BLaER1 treated with 17β-estradiol and CSF1 and Interleukin-3, amounts not matched to agents 10 nM and 100 nM (cell line): ENCODE measurements around the gene MTM1.

ENCODE experiments used
- H3K27ac ChIP-seq, 11 experiments: shearing (Covaris generic); formaldehyde crosslinking; 2 replicates each; pipeline ENCODE4 v1.8.1; 2022
- H3K27me3 ChIP-seq, 11 experiments: shearing (Covaris generic); formaldehyde crosslinking; 2 replicates each; pipeline ENCODE4 v1.8.1; 2022
- H3K36me3 ChIP-seq, 11 experiments: shearing (Covaris generic); formaldehyde crosslinking; 2 replicates each; pipeline ENCODE4 v1.8.1; 2022
- H3K4me1 ChIP-seq, 10 experiments: shearing (Covaris generic); formaldehyde crosslinking; 2 replicates each; pipeline ENCODE4 v1.8.1; 2022
- H3K4me2 ChIP-seq, 11 experiments: shearing (Covaris generic); formaldehyde crosslinking; 2 replicates each; pipeline ENCODE4 v1.8.1; 2022
- H3K4me3 ChIP-seq, 10 experiments: shearing (Covaris generic); formaldehyde crosslinking; 2 replicates each; pipeline ENCODE4 v1.8.1; 2022
- H3K9ac ChIP-seq, 11 experiments: shearing (Covaris generic); formaldehyde crosslinking; 2 replicates each; pipeline ENCODE4 v1.8.1; 2022
- H3K9me3 ChIP-seq, 11 experiments: shearing (Covaris generic); formaldehyde crosslinking; replicated peaks in 1 of 11; 2 replicates each; pipeline ENCODE4 v1.8.1; 2022
- H4K20me1 ChIP-seq, 11 experiments: shearing (Covaris generic); formaldehyde crosslinking; 2 replicates each; pipeline ENCODE4 v1.8.1; 2022
- Cebpa-rat ChIP-seq, 11 experiments: shearing (Covaris generic); IDR thresholded peaks; 2 replicates each; pipeline ENCODE4 v1.8.1; 2022

Gene MTM1

DNA sequence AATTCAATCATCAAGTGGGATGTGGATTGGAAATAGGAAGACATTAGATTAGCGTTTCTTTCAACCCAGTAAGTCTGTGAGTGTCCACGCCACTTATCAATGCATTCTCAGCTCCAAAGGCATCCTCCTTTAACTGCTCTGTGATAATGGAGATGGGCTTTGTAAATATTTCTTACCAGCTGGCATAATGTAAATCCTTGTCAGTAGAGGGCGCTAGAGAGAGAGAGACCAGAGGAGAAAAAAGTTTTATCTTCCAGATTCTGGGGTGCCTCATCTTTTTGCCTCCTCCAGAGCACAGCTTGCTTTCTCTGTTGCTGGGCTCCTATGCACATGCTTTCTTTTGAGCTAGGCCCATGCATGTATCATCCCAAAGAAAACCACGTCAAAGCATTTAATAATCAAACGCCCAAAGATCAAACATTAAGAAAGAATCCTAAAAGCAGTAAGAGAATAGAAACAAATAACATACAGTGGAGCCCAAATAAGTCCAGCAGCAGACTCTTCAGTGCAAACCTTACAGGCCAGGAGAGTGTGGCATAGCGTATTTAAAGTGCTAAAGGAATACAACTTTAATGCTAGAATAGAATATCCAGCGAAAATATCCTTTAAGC lies 115.2 kb downstream of the MTM1 start:
- H3K36me3 ChIP-seq, result no peaks in the 10 kb centered on the region
- no peak overlapping the region for H3K27ac ChIP-seq
- no peak overlapping the region for H3K9ac ChIP-seq
- no peaks in the 10 kb centered on the region for H4K20me1 ChIP-seq
- no peak for TF ChIP-seq Cebpa-rat (IDR thresholded peaks at IDR 0.05)
- peaks cover 0 to 2% (median 0%) of the 10 kb centered on the region in 10 experiments; a peak in 1 of 20 replicates for H3K4me1 ChIP-seq
- H3K27me3 ChIP-seq, result no peaks in the 10 kb centered on the region
- H3K4me2 ChIP-seq, result no peak overlapping the region
- H3K4me3 ChIP-seq, result no peak overlapping the region
- H3K9me3 ChIP-seq, result no peaks in the 10 kb centered on the region

DNA sequence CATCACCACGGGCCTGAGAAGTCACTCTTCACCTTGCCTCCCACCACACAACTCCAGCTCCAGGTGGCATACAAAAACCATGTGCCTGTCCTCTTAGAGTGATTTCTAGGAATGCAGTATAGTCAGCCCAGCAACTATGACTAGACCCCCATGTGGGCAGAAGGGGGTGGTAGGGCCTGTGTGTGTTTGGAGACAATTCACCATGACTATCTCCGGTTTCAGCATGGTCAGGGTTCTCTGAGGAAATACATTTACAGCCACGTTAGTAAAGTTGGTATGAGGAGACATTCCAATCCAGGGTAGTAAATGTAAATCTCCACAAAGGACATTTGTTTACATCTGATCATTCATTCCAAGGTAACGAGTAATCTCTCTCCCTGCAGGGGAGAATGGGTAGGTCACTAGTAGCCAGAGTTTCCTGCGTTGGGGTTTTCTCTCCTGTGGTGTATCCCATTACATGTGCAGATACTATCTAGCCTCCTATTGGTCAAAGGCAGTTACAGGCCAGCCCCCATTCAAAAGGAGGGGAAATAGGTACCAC lies 120.6 kb downstream of the MTM1 start:
- H3K4me2 ChIP-seq, result 0 out of 22 replicates have a peak overlapping the region, but pooled peaks of 1 of the 11 experiments have one; percentile 5

DNA sequence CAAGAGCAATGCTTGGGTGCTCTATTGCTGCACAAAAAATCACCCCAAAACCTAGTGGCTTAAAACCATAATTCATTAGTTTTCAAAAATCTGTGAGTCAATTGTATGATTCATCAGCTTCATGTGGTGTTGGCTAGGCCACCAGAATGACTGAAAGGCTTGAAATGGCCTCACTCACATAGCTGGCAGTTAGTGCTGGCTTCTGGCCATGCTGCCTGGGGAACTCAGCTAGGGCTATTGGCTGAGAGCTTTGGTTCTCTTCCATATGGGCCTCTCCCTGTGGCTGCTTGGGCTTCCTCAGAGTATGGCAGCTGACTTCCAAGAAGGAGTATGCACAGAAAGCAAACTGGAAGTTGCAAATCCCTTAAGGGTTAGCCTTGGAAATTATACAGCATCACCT lies 121.7 kb downstream of the MTM1 start:
- Histone ChIP-seq H3K4me3 (no peak overlapping the region), H3K4me2 (no peak overlapping the region), H4K20me1 (no peaks in the 10 kb centered on the region), H3K9me3 (peaks cover 0 to 13% (median 4%) of the 10 kb centered on the region in 11 experiments; a peak in 7 of 22 replicates), H3K9ac (no peak overlapping the region), H3K27me3 (no peaks in the 10 kb centered on the region), H3K36me3 (no peaks in the 10 kb centered on the region), H3K27ac (no peak overlapping the region), H3K4me1 (peaks cover 12 to 34% (median 23%) of the 10 kb centered on the region in 10 experiments)
- no peak for TF ChIP-seq Cebpa-rat (IDR thresholded peaks at IDR 0.05)

More for the DNA sequence above, 120.6 kb downstream of the MTM1 start:
- Histone ChIP-seq H3K9me3 (peaks cover 0 to 13% (median 4%) of the 10 kb centered on the region in 11 experiments; a peak in 7 of 22 replicates), H4K20me1 (no peaks in the 10 kb centered on the region), H3K9ac (no peak overlapping the region), H3K4me1 (peaks cover 4 to 22% (median 12%) of the 10 kb centered on the region in 10 experiments; a peak in 18 of 20 replicates), H3K27me3 (no peaks in the 10 kb centered on the region), H3K4me3 (no peak overlapping the region), H3K36me3 (no peaks in the 10 kb centered on the region), H3K27ac (no peak overlapping the region)
- TF ChIP-seq Cebpa-rat (IDR thresholded peaks at IDR 0.05), result no peak

DNA sequence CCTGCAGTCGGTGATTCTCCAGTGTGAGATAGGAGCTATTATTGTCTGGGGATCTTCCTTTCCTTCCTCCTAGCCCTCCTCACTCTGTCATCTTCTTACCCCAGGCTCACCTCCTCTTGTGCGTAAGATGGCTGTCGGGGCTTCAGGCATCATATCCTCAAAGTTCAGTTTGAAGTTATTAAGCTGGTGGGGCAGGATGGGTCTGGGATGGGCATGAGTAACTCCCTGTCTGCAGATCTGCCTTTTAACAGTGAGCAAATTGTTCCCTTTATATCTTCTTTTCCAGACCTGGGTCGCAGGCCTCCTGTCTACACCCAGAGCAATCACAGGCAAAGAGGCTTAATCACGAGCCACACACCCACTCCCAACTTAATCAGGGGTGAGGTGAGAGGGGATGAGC lies 123.9 kb downstream of the MTM1 start:
- peak overlapping the region in 9 of 10 experiments; percentile 54 to 74 (median 61); a peak in 16 of 20 replicates for H3K4me3 ChIP-seq
- H3K9ac ChIP-seq, result peak overlapping the region in 9 of 11 experiments; percentile 17 to 87 (median 81); a peak in 14 of 22 replicates
- TF ChIP-seq Cebpa-rat (IDR thresholded peaks at IDR 0.05), result no peak
- peaks cover 32 to 52% (median 42%) of the 10 kb centered on the region in 10 experiments for H3K4me1 ChIP-seq
- H3K4me2 ChIP-seq, result peak overlapping the region; percentile 52 to 72 (median 66)
- peak overlapping the region in 5 of 11 experiments; percentile 40 to 88 (median 84); a peak in 8 of 22 replicates for H3K27ac ChIP-seq
- H3K27me3 ChIP-seq, result no peaks in the 10 kb centered on the region
- H3K36me3 ChIP-seq, result no peaks in the 10 kb centered on the region
- H4K20me1 ChIP-seq, result peaks cover 0 to 10% (median 0%) of the 10 kb centered on the region in 11 experiments; a peak in 1 of 22 replicates
- H3K9me3 ChIP-seq, result peaks cover 0 to 13% (median 4%) of the 10 kb centered on the region in 11 experiments; a peak in 7 of 22 replicates

DNA sequence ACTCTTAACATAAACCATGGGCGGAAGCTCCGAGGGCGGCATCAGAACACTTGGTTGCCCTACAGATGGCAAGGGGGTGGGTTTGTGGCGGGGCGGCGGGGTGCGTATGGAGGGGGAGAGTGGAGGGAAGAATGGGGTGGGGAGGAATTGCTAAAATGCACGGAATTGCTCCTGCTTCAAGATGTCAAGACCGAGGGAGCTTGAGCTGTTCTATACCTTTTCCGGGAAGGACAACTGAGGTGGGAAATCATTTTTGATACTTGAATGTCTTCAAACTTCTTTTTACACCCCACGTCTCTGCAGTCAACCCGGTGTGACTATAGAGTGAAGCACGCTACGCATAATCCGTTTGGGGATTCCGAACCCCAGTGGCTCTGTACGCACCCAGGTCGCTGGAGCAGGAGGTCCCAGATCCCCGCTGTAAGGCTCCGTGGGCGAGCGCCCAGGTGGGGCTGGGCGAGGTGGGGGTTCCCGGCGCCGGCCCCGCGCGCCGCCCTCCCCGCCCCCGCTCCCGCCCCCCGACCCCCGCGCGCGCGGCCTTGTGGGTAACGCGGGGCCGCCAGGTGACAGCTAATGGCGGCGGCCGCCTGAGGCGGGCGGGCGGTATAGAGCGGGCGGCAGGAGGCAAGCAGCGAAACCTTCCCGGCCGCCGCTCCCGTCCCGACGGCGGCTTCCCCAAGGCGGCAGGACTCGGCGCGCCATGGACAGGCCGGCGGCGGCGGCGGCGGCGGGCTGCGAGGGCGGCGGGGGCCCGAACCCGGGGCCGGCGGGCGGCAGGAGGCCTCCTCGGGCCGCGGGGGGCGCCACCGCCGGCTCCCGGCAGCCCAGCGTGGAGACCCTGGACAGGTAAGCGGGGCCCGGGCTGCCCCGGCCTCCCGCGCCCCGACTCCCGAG lies 124.7 kb downstream of the MTM1 start, which contains the start of gene MTMR1:
Gene MTMR1 (plus strand): TSS at position 566 of the 894 bp plus-strand sequence. CDS start 135 bp downstream, at position 701.
- Histone ChIP-seq H3K4me2 (peak within 1 kb of the TSS; percentile 68 to 81 (median 72)), H3K27ac (peak within 1 kb of the TSS; percentile 75 to 88 (median 84)), H3K36me3 (no peaks in the 10 kb centered on the region), H3K9ac (peak within 1 kb of the TSS; percentile 74 to 87 (median 81)), H4K20me1 (peaks cover 0 to 10% (median 0%) of the 10 kb centered on the region in 11 experiments; a peak in 1 of 22 replicates), H3K27me3 (no peaks in the 10 kb centered on the region), H3K4me3 (peak within 1 kb of the TSS; percentile 53 to 74 (median 61)), H3K9me3 (peaks cover 0 to 13% (median 4%) of the 10 kb centered on the region in 11 experiments; a peak in 7 of 22 replicates), H3K4me1 (peaks cover 32 to 52% (median 42%) of the 10 kb centered on the region in 10 experiments)
- TF ChIP-seq Cebpa-rat (IDR thresholded peaks at IDR 0.05), result no peak

DNA sequence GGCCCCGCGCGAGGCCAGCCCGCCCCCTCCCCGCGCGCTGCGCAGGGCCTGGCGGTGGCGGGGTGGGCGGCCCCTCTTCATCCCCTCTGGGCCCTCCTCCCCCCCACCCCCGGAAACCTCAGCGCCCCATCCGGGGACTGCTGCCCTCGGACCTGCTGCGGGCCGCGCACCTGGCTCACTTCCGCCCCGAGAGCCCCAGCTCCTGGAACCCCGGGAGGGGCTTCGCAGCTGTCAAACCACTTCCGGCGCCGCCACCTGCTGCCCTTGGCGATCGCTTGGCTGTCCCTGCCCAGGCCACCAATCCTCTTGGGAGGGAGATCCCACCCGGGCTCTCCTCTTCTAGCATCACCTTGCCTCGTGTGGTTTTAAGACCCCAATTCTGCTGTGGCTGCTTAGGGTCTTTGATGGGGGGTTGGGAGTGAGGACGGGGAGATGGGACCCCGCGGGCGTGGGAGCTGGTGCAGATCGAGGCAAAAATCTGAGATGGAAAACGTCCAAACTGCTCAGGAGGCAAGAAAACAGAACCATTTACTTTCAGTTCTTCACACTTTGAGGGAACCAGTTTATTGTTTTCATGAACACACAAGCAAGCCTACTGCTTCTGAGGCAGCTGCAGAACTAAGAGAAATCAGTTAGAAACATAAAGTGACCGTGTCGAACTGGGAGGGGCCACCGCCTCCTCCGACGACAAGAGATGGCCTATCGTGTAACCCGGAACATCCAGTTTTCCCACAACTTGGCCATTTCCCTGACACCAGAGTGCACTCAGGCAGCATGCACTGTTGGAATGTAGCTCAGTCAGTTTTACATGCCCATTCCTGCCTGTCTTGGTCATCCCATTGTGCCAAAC lies 125.5 kb downstream of the MTM1 start:
- Histone ChIP-seq H3K27ac (peak overlapping the region; percentile 75 to 88 (median 84)), H3K27me3 (no peaks in the 10 kb centered on the region), H3K9ac (peak overlapping the region; percentile 74 to 87 (median 81)), H3K9me3 (peaks cover 0 to 13% (median 4%) of the 10 kb centered on the region in 11 experiments; a peak in 7 of 22 replicates), H4K20me1 (peaks cover 0 to 10% (median 0%) of the 10 kb centered on the region in 11 experiments; a peak in 2 of 22 replicates), H3K36me3 (no peaks in the 10 kb centered on the region), H3K4me1 (peaks cover 32 to 47% (median 40%) of the 10 kb centered on the region in 10 experiments), H3K4me2 (peak overlapping the region; percentile 68 to 81 (median 70)), H3K4me3 (peak overlapping the region; percentile 53 to 74 (median 61))
- TF ChIP-seq Cebpa-rat (IDR thresholded peaks at IDR 0.05), result no peak

DNA sequence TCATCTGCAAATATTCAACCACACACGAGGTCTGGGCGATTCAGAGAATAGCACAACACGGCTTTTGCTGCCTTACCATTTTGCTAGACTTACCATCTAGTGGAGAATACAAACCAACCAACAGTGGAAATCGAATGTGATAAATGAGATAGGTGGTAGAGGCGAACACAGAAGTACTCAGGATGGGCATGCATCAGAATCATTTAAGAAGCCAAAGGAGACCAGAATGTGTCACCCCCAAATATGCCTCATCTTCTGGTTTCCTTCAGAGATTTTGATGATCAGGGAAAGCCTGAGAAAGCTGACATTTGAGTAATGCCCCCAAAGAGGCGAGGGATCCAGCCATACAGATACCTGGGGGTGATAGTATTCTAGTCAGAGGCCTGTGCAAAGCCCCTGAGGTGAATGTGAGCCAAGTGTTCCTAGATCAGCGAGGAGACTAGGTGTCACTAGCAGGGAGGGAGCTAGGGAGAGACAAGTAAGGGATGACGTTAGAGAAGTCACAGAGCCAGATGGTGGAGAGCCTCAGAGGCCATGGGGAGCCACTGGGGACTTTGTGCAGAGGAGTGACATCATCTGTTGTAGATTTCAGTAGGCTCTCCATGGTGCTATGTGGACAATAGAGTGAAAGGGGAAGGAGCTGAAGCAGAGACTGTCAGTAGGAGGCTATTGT lies 126.5 kb downstream of the MTM1 start:
- H3K36me3 ChIP-seq, result no peaks in the 10 kb centered on the region
- H3K4me2 ChIP-seq, result peak overlapping the region; percentile 68 to 81 (median 70); a peak in 21 of 22 replicates
- H3K9ac ChIP-seq, result peak overlapping the region in 8 of 11 experiments; percentile 5 to 87 (median 84); a peak in 8 of 22 replicates
- H3K27ac ChIP-seq, result peak overlapping the region; percentile 75 to 88 (median 84); a peak in 19 of 22 replicates
- peaks cover 32 to 48% (median 40%) of the 10 kb centered on the region in 10 experiments for H3K4me1 ChIP-seq
- H4K20me1 ChIP-seq, result peaks cover 0 to 10% (median 0%) of the 10 kb centered on the region in 11 experiments; a peak in 2 of 22 replicates
- no peak for TF ChIP-seq Cebpa-rat (IDR thresholded peaks at IDR 0.05)
- peaks cover 0 to 12% (median 4%) of the 10 kb centered on the region in 11 experiments; a peak in 7 of 22 replicates for H3K9me3 ChIP-seq
- no peaks in the 10 kb centered on the region for H3K27me3 ChIP-seq
- H3K4me3 ChIP-seq, result peak overlapping the region in 1 of 10 experiments; percentile 61; a peak in 1 of 20 replicates
